HEK293 (cell line): ENCODE results near the gene PHF13.

ENCODE experiments used
- CTCF ChIA-PET: fragments of 350-600 bp; formaldehyde crosslinking; extraction: SDS; loops from one replicate; lab custom pipeline; 2021; ENCODE audit warnings: antibody characterized with exemption; lab: Yijun Ruan, JAX
- POLR2A ChIA-PET: fragments of 300-600 bp; formaldehyde crosslinking; extraction: SDS; loops from one replicate; lab custom pipeline; 2020; ENCODE audit warnings: antibody characterized with exemption, inconsistent platforms; lab: Yijun Ruan, JAX
- H3K27ac ChIP-seq: fragments of 200-500 bp; sonication (Bioruptor generic); 2 replicates; pipeline ENCODE4 v1.5.1; 2014; ENCODE audit warnings: low read depth, low read length, control low read depth, inconsistent platforms; ENCODE audit errors: extremely low read depth
- H3K36me3 ChIP-seq, 2 experiments: fragments of 200-500 bp in 1 of 2; sonication (Bioruptor generic) in 1 of 2; 1 replicate in 1 of 2; 2 replicates in 1 of 2; pipeline ENCODE4 v1.5.1; 2014 to 2017; ENCODE audit warnings: inconsistent platforms in 2 of 2, low read length in 2 of 2; ENCODE audit not compliant: control insufficient read depth in 2 of 2, insufficient read depth in 1 of 2
- H3K4me1 ChIP-seq: fragments of 200-500 bp; sonication (Bioruptor generic); 2 replicates; pipeline ENCODE4 v1.5.1; 2014; ENCODE audit warnings: mild to moderate bottlenecking, low read length, inconsistent platforms; ENCODE audit not compliant: control insufficient read depth, insufficient read depth
- H3K4me3 ChIP-seq: 2 replicates; pipeline ENCODE4 v1.5.1; 2011; ENCODE audit warnings: low read depth, mild to moderate bottlenecking, control low read depth, low read length, moderate library complexity
- H3K9me3 ChIP-seq: fragments of 200-500 bp; sonication (Bioruptor generic); 2 replicates; pipeline ENCODE4 v1.5.1; 2014; ENCODE audit warnings: low read depth, low read length, inconsistent platforms; ENCODE audit not compliant: control insufficient read depth, insufficient read depth
- GLIS1 ChIP-seq: fragments of 450-650 bp; formaldehyde crosslinking; IDR thresholded peaks from 2 replicates; pipeline ENCODE4 v1.5.1; 2016; ENCODE audit warnings: missing biosample characterization, missing genetic modification characterization
- KLF8 ChIP-seq: fragments of 450-650 bp; formaldehyde crosslinking; IDR thresholded peaks from 2 replicates; pipeline ENCODE4 v1.5.1; 2016; ENCODE audit warnings: missing biosample characterization, missing genetic modification characterization
- PBX3 ChIP-seq: sonication (generic); formaldehyde crosslinking; IDR thresholded peaks from 2 replicates; pipeline ENCODE4 v1.8.1; 2022; ENCODE audit warnings: mild to moderate bottlenecking, moderate library complexity, missing genetic modification reagents
- SCRT2 ChIP-seq: fragments of 450-650 bp; formaldehyde crosslinking; IDR thresholded peaks from 2 replicates; pipeline ENCODE4 v1.5.1; 2016; ENCODE audit warnings: missing biosample characterization, missing genetic modification characterization
- TCF7L2 ChIP-seq: IDR thresholded peaks from 2 replicates; pipeline ENCODE4 v1.6.1; 2011; ENCODE audit warnings: low read depth, mild to moderate bottlenecking, inconsistent platforms, low read length, moderate library complexity, borderline replicate concordance
- ZBTB21 ChIP-seq: fragments of 450-650 bp; formaldehyde crosslinking; IDR thresholded peaks from 2 replicates; pipeline ENCODE4 v1.5.1; 2017; ENCODE audit warnings: missing biosample characterization, missing genetic modification characterization
- ZBTB26 ChIP-seq: fragments of 450-650 bp; formaldehyde crosslinking; optimal IDR thresholded peaks from 2 replicates; pipeline ENCODE3; 2016; ENCODE audit warnings: missing biosample characterization, mild to moderate bottlenecking, missing genetic modification characterization
- ZBTB44 ChIP-seq: fragments of 450-650 bp; IDR thresholded peaks from 2 replicates; pipeline ENCODE4 v1.5.1; 2018; ENCODE audit warnings: missing biosample characterization, mild to moderate bottlenecking, missing genetic modification characterization
- ZFP37 ChIP-seq: fragments of 450-650 bp; formaldehyde crosslinking; IDR thresholded peaks from 2 replicates; pipeline ENCODE4 v1.5.1; 2016; ENCODE audit warnings: missing biosample characterization, missing genetic modification characterization
- ZFP69B ChIP-seq: fragments of 450-650 bp; formaldehyde crosslinking; IDR thresholded peaks from 2 replicates; pipeline ENCODE4 v1.5.1; 2016; ENCODE audit warnings: missing biosample characterization, missing genetic modification characterization
- ZNF140 ChIP-seq: fragments of 450-650 bp; formaldehyde crosslinking; IDR thresholded peaks from 2 replicates; pipeline ENCODE4 v1.5.1; 2016; ENCODE audit warnings: missing biosample characterization, missing genetic modification characterization
- ZNF157 ChIP-seq: fragments of 450-650 bp; formaldehyde crosslinking; IDR thresholded peaks from 2 replicates; pipeline ENCODE4 v1.5.1; 2016; ENCODE audit warnings: missing biosample characterization, missing genetic modification characterization
- ZNF175 ChIP-seq: fragments of 450-650 bp; formaldehyde crosslinking; IDR thresholded peaks from 2 replicates; pipeline ENCODE4 v1.5.1; 2016; ENCODE audit warnings: missing biosample characterization, missing genetic modification characterization
- ZNF184 ChIP-seq: fragments of 450-650 bp; IDR thresholded peaks from 2 replicates; pipeline ENCODE4 v1.5.1; 2018; ENCODE audit warnings: missing biosample characterization, mild to moderate bottlenecking, missing genetic modification characterization
- ZNF26 ChIP-seq: fragments of 450-650 bp; formaldehyde crosslinking; IDR thresholded peaks from 2 replicates; pipeline ENCODE4 v1.5.1; 2016; ENCODE audit warnings: missing biosample characterization, missing genetic modification characterization
- ZNF280C ChIP-seq: fragments of 450-650 bp; formaldehyde crosslinking; IDR thresholded peaks from 2 replicates; pipeline ENCODE4 v1.5.1; 2016; ENCODE audit warnings: missing biosample characterization, missing genetic modification characterization
- ZNF426 ChIP-seq: fragments of 450-650 bp; formaldehyde crosslinking; IDR thresholded peaks from 2 replicates; pipeline ENCODE4 v1.5.1; 2017; ENCODE audit warnings: missing biosample characterization, missing genetic modification characterization, mild to moderate bottlenecking, inconsistent platforms, moderate library complexity
- ZNF433 ChIP-seq: fragments of 450-650 bp; formaldehyde crosslinking; IDR thresholded peaks from 2 replicates; pipeline ENCODE4 v1.5.1; 2016; ENCODE audit warnings: missing biosample characterization, missing genetic modification characterization, low read depth
- ZNF561 ChIP-seq: fragments of 450-650 bp; IDR thresholded peaks from 2 replicates; pipeline ENCODE4 v1.5.1; 2018; ENCODE audit warnings: missing biosample characterization, missing genetic modification characterization, borderline replicate concordance
- ZNF629 ChIP-seq: fragments of 450-650 bp; formaldehyde crosslinking; IDR thresholded peaks from 2 replicates; pipeline ENCODE4 v1.5.1; 2017; ENCODE audit warnings: missing biosample characterization, missing genetic modification characterization
- ZSCAN4 ChIP-seq: fragments of 450-650 bp; formaldehyde crosslinking; IDR thresholded peaks from 2 replicates; pipeline ENCODE4 v1.5.1; 2017; ENCODE audit warnings: missing biosample characterization, missing genetic modification characterization

Gene PHF13

GRCh38 chr1:6648556-6648955 lies 35.0 kb downstream of the PHF13 start (continued):
- TF ChIP-seq ZBTB44 (tag by site-specific recombination) (no peak), PBX3 (CRISPR knock-in tag) (no peak), TCF7L2 (no peak), ZBTB26 (tag by site-specific recombination) (no peak)

- H3K27ac ChIP-seq = no peak overlapping the region
- ChIA-PET CTCF (interaction anchor here (0.5 to 0.6 kb wide), 2 partner anchors 42 to 100 kb away, joined by 3 read pairs; no protein-coding TSS in a partner anchor), POLR2A (no interaction called here)
- no peak for TF ChIP-seq ZNF157 (tag by site-specific recombination)
- TF ChIP-seq ZSCAN4 (tag by site-specific recombination) = no peak
- TF ChIP-seq ZNF433 = no peak
- no peak for TF ChIP-seq ZFP69B (tag by site-specific recombination)
- TF ChIP-seq ZNF629 (tag by site-specific recombination) = no peak
- no peak for TF ChIP-seq SCRT2 (tag by site-specific recombination)
- no peak for TF ChIP-seq ZNF26
- TF ChIP-seq ZBTB21 (tag by site-specific recombination) = no peak
- no peak for TF ChIP-seq GLIS1
- no peak for TF ChIP-seq KLF8
- no peak for TF ChIP-seq ZNF140
- no peak for TF ChIP-seq ZNF175
- no peak for TF ChIP-seq ZNF426
- TF ChIP-seq ZNF561 (tag by site-specific recombination) = no peak
- TF ChIP-seq ZNF280C (tag by site-specific recombination) = no peak
- no peak for TF ChIP-seq ZNF184 (tag by site-specific recombination)
- TF ChIP-seq ZFP37 (tag by site-specific recombination) = no peak
- H3K9me3 ChIP-seq = no peaks in the 10 kb centered on the region
- no peak overlapping the region for H3K4me3 ChIP-seq
- H3K36me3 ChIP-seq = peaks cover 0 to 54% of the 10 kb centered on the region in 2 experiments; a peak in 2 of 3 replicates
- H3K4me1 ChIP-seq = no peaks in the 10 kb centered on the region
Measured at GRCh38 chr1:6651909-6652308, 38.4 kb downstream of the PHF13 start.
